Spleen (tissue), 7 donors: Measurements from ENCODE around the gene ATP8A2.

ENCODE experiments used
- CTCF ChIP-seq, 11 experiments: fragments of 200-600 bp in 7 of 11; fragments of 450-650 bp in 4 of 11; sonication (generic) in 4 of 11; IDR thresholded peaks in 8 of 11; conservative IDR thresholded peaks in 3 of 11; 1 replicate in 7 of 11; 2 replicates in 4 of 11; pipeline versions ENCODE4 v1.4.0 to v1.8.0; 2016 to 2021; ENCODE audit warnings: antibody characterized with exemption in 11 of 11, inconsistent platforms in 4 of 11, mild to moderate bottlenecking in 1 of 11
- POLR2A ChIP-seq, 3 donors: fragments of 450-650 bp; IDR thresholded peaks; one replicate each; pipeline ENCODE4 v1.5.1; 2017; ENCODE audit warnings: antibody characterized with exemption in 3 of 3, mild to moderate bottlenecking in 1 of 3
- POLR2AphosphoS5 ChIP-seq, 3 donors: sonication (generic); formaldehyde crosslinking; IDR thresholded peaks; one replicate each; pipeline ENCODE4 v1.5.1; 2017; ENCODE audit warnings: antibody characterized with exemption in 3 of 3
- donor health status: DM: no; HTN: no; CAD: no; lungs with moderate emphysema.
- donor health status: DM: no; HTN: no; CAD: no.
- donor health status: DM: no; HTN: no; CAD: no.

GRCh38 chr13:26037302-26037701, 665.5 kb downstream of the ATP8A2 start:
- peak in 2 of 11 experiments; percentile 16 to 35 for TF ChIP-seq CTCF (IDR thresholded peaks at IDR 0.05 in 8 of 11, conservative IDR thresholded peaks at IDR 0.05 in 3 of 11)
- TF ChIP-seq POLR2AphosphoS5 (IDR thresholded peaks at IDR 0.05) = no peak
- TF ChIP-seq POLR2A (IDR thresholded peaks at IDR 0.05) = no peak
